Femur (tissue), 1 donor: ENCODE results near the gene HOXB4.

Experiments
- DNase-seq: peaks from one replicate; pipeline ENCODE4 v3.0.0-alpha.2; 2017

Gene HOXB4

DNA sequence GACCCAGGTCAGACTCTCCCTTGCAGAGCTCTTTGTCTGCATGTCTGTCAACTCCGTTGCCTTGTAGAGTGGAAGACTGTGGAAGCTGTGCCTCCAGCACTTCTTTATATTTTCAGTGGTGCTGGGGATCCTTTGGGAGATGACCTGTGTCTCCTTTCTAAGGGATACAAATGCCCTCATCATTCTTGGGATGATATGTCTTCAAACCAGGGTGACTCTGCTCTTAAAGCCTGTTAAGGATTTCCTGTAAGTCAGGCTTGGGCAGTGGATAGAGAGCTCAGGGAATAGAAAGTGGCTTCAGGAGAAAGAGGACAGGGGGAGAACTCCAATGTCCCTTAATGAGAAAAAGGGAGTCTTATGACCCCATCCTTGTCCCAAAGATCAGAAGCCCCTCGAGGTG, 10.4 kb upstream of the HOXB4 start:
- DNase-seq = no peak

DNA sequence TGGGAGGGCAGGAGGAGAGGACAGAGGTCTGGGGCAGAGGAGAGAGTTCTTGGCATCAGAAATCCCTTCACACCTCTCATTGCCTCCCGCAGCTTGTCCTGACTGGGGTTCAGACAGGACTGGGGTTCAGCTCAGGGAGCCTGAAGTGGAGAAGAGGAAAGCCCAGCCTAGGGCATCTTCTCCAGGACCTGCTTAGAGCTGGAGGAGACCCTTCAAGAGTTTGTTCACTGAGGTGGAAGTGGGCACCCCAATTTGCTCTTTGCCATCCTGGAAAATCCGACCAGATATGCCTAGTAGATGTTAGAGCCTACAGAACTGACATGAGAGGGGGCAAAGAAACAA, 9.9 kb upstream of the HOXB4 start:
- DNase-seq = no peak

DNA sequence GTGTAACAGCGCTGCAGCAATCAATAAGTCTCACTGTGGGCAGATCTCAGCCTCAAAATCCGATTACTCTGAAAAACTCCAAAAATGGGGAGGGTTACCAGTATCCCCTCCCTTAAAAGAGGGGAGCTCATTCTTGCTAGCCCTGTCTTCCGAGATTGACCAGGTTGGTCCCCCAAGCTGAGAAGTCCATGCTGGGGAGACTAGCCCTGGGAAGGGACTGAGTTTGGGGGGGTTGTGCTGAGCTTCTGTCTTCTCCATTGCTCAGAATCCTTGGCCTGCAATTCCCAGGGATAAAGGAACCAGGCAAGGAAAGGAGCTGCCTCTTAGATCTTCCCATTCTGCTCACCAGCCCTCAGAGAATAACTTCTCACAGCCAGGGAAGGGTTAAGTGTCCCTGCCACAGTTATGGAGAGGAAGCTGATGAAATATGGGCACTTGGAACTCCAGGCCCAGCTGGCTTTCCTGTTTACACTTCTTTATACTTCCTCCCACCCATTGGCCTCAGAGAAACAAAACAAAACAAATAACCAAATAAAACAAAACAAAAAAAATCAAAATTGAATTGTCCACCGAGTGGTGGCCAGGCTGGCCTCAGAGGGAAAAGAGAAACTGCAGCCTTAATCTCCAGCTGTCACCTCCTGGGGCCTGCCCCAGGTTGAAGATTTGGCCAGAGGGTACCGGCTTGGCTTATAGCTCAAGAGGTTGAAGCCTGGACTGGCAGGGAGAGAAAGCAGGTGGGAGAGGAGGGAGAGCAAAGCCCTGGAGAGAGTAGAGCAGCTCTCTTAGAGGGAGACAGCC, 9.3 kb upstream of the HOXB4 start:
- DNase-seq = no peak

DNA sequence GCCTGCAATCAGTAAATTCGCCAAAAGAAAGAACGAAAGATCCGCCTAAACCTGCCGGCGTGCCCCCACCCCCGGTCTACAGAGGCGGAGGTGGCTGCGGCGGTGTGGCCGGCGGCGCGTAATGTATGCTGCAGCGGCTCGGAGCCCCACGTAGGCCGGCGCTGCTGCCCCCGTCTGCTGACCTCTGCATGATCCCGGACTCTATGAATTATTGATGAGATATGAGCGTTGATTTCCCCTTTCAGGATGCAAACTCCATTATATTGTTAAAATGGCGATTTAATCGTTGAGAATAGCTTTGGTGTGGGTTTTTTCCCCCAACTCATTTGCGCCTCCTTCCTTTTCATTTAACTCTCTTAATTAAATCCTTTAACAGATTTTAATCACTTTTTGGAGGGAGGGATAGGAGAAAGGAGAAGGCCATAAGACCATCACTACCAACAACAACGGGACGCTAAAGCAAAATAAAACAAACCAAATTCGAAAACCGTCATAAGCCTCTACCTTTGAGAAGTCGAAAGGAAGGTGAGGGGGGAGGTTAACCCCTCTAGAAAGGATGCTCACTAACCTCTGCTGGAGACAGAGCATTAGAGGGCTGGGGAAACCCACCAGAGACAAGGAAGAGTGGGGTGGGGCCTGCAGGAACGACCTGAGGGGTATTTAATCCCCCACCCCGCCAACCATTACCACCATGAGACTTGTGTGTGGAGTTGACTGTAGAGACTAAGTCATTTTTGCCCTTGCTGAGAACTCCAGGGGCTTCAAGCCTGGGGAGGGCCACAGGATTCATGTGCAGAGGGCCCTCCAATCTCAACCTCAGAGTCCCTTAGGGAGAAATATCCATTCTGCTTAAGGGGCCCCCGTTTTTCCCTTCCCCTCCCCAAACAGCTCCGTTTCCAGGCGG, 8.5 kb upstream of the HOXB4 start:
- DNase-seq = no peak

DNA sequence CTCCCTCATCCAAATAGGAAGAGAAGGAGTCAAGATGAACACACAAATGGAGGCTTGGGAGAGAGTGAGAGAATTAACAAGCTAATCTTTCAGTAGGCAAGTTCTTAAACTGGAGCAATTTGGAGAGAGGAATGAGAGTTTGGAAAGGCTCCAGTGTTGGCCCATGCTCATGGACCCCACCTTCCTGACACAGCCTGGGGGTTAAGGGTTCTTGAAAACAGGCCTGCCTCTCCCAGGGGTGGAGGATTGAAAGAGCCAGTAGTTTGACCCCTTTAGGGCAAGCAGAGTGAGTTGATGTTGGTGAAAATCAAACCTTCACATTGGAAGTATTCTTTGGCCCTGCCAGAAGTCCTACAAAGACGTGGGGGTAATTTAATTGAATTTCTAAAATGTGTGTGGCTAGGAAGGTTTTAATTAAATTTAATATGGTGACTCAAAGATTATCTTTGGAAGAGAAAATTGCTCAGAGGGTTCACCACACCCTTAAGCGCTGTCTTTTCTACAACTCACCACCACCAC, 6.1 kb upstream of the HOXB4 start:
- DNase-seq = no peak

DNA sequence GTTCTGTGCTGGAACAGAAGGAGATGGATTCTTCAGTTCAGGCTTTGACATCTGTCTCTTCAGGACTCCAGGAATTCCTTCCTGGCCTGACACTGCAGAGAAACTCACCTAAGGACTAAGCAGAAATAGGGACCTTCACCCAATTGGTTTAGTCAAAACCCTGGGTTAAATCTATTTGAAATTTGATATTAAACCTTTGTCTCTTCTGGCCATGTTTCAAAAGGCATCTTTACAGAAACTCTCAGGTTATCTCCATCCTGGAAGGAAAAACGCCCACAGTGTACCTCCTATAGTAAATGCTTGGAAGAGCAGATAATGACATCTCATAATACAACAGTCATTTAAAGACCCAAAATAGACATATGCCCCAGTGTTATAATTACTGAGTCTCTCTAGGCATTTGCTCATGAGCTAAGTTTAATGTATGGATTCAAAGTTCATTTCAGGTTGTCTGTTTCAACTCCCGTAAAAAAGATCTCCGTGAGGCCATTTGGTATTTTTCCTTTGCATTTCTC, 5.6 kb upstream of the HOXB4 start:
- DNase-seq = no peak

DNA sequence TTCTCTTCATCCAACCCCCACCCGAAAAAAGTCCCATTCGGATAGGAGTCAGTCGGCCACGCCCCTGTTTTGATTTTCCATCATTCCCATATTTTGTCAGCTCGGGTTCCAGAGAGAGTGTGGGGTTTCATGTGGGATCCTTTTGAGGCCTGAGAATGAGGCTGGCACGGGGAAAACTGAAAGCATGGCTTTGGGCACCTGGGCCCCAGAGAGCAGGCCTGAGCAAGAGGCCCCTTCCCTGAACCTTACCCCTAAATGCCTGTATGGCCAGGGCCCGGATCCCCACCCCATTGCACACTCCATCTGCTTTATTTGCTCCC, 4.6 kb upstream of the HOXB4 start:
- DNase-seq = no peak

DNA sequence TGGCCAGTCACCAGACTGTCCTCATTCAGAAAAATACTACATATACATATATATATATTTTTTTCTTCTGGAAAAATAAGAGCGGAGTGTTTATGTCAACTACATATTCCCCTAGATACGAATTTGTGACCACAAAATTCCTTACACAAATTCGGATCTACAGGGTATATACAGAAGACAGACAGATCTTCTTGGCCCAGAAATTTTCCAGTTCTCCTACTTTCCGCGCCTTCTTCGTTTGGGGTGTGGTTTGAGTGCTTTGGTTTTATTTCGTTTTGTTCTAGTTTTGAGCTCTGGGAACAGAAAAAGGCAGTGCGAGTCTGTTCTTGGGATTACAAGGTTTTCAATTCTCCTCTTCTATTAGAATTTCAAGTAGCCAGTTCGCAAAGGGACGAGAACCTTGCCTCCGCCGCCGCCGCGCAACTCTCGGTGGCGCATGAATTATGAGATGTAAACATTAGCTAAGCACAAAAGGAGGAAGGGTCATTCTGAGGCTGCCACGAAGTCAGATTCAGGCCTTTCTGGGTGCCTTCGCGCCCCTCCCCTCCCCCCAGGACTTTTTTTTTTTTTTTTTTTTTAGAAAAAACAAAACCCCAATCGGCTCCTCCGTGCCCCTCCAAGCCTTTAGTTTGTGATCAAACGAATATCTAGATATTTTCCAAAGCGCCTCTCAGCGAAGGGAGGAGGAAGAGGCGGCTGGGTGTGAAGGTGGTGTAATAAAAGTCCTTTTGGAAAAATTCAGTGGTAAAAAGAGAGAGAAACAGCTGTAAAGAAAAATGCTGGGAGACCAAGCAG, 1.8 kb upstream of the HOXB4 start:
- no peak for DNase-seq

DNA sequence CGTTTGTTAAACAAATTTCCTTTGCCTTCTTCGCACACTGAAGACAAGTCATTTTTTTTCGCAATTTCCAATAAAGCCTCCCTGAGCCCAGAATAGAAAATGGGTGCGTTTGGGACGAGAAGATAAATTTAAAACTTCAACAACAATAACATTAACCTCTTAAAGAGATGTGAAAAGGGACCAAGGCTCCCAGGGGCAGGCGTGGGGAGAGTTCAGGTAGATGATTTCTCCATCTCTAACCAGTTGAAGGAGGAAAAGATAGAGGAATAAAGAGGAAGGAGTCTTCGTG, 1.3 kb upstream of the HOXB4 start:
- DNase-seq = no peak

DNA sequence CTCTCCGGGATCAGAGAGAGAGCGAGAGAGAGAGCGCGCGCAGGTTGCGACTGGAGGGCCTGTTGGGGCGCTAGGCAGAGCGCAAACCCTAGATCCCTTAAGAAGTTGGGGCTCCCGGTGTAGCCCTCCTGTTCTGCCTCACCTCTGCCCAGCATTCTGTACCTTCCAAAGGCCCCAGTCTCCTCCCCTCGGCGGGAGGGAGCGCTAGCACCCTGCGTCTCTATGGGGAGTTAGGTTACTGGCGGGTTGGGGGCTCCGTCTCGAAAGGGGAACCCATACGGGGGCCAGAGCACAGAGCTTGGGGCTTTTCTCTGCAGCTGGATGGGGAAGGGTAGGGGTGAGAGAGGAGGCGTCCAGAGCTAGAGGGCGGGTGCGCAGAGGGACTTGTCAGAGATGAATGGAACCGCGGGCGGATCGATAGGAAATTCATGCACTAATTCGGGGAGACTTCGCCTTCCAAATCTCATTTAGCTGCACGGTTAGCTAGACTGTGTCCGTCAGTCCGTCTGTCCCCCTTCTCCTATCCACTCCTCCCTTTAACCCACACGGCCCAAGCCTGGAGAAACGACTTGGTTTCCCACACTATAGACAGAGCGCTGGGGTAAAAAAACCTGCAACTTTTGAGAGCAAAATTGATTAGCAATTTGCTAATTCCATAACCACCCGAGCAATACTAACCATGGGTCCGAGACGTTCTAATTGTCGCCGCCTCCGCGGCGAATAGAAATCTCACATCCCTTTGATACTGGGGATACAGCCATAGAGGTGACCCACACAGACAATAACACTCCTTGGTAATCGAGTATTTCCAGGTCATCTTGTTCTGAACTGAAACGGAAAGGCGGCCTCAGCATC, 693 bp upstream of the HOXB4 start:
- DNase-seq = no peak

DNA sequence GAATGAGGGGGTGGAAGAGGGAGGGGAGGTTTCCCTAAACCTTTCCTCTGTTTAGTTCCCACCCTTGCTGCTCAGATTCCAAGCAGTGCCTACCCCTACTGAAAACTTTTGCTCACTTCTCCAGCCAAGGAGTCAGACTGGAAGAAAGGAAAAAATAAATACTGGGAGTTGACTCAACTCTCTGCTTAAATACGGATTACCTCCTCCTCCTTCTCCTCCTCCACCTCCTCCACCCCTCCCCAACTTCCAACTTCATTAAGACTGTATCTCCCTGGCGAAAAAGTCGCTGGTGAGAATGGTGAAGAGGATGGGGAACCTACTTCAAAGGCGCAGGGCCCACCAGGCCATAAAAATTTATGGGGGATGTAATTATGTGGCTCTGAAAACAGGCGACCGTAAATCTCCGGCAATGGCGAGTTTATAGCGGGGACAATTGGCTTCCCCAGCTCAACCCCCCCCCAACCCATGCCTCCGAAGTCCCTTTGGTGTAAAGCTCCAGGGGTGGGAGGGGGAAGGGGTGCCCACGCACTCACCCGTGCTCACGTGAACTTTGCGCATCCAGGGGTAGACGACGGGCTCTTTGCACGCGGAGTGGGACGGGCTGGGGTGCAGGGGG, 712 bp downstream of the HOXB4 start:
- no peak for DNase-seq

DNA sequence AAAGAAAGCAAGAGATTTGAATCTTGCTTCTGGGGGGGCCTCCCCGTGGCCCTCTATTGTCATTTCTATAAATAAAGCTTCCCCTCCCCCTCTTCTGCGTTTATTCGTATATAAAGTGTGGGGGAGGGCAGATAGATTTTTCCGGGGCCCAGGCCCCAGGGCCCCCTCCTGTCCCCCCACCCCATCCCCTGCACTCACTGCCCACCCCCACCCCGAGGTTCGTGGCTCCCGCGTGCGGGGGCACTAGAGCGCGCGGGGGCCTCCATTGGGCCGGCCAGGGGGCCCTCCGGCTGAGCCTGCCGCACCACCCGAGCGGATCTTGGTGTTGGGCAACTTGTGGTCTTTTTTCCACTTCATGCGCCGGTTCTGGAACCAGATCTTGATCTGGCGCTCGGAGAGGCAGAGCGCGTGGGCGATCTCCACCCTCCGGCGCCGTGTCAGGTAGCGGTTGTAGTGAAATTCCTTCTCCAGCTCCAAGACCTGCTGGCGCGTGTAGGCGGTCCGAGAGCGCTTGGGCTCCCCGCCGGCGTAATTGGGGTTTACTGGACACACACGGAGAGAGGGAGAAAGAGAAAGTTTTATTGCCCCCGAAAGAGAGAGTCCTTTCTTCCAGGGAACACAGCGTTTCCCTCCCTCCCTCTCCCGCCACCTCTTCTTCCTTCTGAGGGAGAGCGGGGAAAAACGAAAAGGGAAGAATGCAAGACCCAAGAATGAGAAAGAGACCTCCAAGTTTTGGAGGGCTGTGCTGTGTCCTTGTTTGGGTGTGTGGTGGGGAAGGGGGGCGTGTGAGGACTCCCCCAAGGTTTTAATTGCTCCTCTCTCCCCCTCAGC, 1.5 kb downstream of the HOXB4 start:
- no peak for DNase-seq

DNA sequence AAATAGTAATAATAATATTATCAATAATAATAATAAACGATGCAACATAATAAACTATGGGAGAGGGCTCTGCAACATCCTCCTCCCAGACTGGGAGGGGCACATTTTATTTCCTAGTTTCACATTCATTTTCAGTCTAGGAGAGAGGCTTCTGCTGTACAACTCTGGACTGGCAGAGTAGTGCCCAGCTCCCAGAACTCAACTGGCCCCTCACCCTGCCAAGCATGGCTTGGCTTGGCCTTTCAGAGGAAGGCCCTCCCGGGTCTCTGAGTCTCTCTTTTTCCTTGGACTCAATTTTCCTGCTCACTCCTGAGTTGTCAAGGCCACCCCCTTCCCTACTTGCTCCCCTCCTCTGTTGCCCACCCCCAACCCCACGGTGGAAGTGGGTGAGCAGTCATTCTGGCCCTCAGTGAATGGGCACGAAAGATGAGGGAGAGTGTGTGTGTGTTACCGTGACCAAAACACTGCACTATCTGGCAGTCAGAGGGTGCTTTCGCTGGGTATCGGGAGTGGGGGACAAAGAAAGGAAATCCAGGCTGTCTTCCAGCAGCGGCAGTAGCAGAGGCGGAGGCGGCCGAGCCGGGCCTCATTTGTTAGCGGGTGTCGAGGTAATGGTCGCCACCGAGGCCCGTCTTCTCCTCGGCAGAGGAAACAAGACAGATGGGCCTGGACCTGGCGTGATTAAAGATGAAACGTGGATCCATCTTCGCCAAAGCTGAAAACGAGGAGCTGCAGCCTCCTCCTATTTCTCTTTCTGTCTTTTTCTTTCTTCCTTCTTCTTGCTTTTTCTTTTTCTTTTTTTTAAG, 2.3 kb downstream of the HOXB4 start:
- DNase-seq = no peak

DNA sequence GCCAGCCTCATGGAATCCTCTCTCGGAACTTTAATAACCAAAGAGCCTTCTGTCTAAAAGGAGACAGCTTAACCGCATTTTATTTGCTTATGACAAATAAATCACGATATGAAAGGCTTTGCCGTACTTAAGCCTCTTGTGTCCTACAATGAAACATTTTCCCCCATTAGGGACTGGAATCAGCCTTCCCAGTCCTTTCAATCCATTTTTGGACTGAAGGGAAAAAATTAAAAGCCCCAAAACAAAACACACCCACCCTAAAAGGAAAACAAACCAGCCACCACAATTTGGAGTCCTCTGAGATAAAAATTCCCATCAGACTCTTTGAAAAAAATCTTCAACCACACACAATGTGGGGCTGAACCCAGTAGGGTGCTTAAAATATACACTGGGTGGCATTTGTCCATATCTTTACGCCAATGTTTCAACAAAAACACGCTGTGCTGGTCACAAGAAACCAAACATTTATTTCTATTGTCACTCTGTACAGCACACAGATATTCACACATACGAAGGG, 3.0 kb downstream of the HOXB4 start:
- no peak for DNase-seq

DNA sequence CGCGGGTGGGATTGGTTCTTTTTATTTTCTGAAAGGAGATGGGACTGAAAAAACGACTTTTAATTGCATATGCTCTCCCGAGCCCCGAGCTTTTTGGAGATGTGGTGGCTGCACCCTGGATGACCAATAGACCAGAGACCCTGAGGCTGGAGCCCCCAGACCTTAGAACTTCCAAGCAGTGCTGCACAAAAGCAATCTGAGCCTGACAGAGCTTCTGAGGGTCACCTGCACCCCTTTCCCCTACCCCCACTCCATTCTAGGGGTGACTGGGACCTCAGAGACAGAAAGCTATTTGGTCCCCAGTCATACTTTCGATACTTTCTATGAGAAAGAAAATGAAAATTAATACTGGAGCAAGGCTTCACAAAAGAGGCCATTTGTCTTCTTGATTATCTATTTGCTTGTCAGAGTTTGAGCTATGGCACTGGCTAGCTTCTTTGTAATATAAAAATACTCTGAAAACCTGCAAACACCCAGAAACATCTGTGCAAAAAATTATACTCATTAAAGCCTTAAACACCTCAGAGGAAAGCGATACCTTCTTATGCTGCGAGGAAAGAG, 3.6 kb downstream of the HOXB4 start:
- DNase-seq = no peak

DNA sequence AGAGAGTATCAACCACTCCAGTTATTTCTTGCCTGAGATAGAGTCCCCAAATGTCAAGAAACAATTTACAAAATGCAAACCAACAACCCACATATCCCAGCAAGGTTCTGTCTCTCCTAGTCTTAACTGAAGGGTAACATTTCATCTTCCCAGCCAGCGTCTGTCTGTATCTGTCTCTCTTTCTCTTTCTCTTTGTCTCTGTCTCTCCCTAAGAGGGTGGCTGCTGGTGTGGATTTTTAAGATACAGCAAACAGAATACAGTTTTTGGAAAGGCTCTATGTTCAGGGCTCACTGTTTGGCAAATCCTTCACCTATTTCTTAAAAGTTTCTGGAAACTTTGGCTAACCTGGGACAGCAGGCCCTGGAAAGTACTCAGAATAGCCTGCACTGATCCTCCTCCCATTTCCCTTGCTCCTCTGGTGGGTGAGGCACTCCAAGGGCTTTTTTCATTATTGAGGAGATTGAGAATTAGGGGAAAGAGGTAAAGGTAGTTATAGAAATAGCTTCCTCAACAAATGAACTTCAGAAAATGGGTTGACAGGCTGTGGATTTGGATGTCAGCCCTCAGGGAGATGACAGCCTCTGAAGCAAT, 6.2 kb downstream of the HOXB4 start:
- DNase-seq = no peak

DNA sequence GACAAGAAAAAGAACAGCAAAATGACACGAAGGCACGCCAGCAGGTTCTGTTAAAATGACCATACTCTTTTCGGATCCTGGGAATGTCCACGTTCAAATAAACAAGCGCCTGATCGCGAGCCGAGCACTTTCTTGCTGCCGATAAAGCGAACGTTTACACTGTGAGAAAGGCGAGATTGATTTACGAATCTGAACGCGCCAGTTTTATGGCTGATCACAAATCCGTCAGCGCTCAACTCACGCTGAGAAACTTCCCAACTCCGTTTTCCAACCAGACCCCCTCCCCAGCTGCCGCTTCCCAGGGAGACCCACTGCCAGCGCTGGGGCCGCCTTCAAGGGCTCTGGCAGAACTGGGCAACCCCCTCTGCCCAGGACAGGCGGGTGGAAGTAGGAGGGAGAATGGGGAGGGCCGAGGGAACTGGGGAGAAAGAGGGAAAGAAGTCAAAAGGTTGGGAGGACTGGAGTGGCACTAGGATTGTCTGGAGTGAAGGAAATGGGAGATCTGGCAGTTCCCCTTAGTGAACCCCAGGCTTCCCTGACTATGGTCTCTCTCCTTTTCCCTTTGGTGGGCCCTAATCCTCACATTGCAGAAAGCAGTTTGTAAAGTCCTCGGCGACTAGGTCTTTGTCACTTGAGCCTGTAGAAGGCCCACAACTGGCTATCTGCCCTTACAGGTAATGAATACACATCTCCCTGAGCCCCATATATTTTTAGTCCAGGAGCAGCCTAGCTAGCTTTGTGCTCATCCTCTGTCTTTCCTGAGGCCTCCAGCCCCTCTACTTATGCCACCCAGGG, 6.9 kb downstream of the HOXB4 start:
- no peak for DNase-seq

DNA sequence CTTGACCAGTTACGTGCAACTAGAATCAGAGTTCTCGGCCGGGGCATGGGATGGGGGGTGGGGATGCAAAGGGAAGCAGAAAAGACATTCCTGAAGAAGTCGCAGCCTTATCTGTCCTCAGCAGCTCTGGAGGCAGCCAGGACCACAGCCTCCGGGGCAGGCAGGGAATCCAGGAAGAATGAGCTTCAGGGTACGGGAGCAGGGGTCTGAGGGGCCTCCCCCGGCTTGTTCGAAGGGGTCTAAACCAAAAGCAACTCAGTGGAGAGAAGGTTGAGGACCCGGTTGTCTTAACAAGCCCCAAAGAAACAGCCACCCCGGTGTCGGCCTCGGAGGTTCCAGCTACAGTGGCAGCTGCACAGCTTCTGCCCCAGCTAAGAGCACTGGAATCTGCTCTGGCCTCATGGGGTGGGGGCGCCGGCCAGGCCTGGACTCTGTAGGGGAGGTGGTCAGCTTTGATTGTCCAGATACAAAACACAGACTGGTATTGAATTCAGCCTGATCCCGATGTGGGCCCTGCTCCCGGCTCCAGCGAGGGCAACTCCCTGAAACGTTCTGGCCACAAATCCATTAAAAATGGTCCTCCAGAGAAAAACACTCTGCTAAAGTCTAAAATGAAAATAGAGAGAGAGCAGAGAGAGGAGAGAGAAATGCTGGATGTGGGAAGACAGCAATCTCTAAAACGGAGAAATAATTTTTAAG, 7.7 kb downstream of the HOXB4 start:
- no peak for DNase-seq
